HFF-Myc (cell line): Measurements from ENCODE around the gene TTLL10.
"Not testable (repeated sequence)": the region's sequence is repeated elsewhere in the genome, so short reads cannot be mapped to it uniquely, and the experiment has no call there.

Experiments
- DNase-seq: peaks from one replicate; pipeline ENCODE4 v3.0.0-alpha.2; 2011; ENCODE audit warnings: low read depth; ENCODE audit errors: extremely low read depth
- H3K4me3 ChIP-seq: replicated peaks from 2 replicates; pipeline ENCODE4 v1.5.1; 2011; ENCODE audit warnings: low read depth, mild to moderate bottlenecking, control low read depth, low read length
- CTCF ChIP-seq: IDR thresholded peaks from 2 replicates; pipeline ENCODE4 v1.5.1; 2012; ENCODE audit warnings: mild to moderate bottlenecking, low read depth, low read length, control low read depth; ENCODE audit errors: missing control alignments

Gene TTLL10

GRCh38 chr1:1173061-1173792 is 453 bp upstream of the TTLL10 start:
- H3K4me3 ChIP-seq: no peak overlapping the region
- no peak for TF ChIP-seq CTCF
- DNase-seq: no peak

- no peak overlapping the region for H3K4me3 ChIP-seq
- no peak for DNase-seq
- no peak for TF ChIP-seq CTCF
Observed at GRCh38 chr1:1175221-1176062, 1.8 kb downstream of the TTLL10 start.

GRCh38 chr1:1176063-1176761 is 2.5 kb downstream of the TTLL10 start:
- not testable (repeated sequence) for DNase-seq, H3K4me3 ChIP-seq

GRCh38 chr1:1176931-1177330 is 3.3 kb downstream of the TTLL10 start:
- DNase-seq: no peak
- TF ChIP-seq CTCF: no peak
- H3K4me3 ChIP-seq: no peak overlapping the region

GRCh38 chr1:1177452-1178206 is 3.9 kb downstream of the TTLL10 start:
- no peak for TF ChIP-seq CTCF
- DNase-seq: no peak
- H3K4me3 ChIP-seq: no peak overlapping the region

GRCh38 chr1:1178794-1179331 is 5.2 kb downstream of the TTLL10 start:
- DNase-seq: no peak
- TF ChIP-seq CTCF: no peak

More at GRCh38 chr1:1178794-1179331, 5.2 kb downstream of the TTLL10 start:
- no peak overlapping the region for H3K4me3 ChIP-seq
